ENCODE results near the gene ENPP6.
A peak's percentile ranks its signal among the peaks of the same experiment; 100 is the strongest.
"Not testable (repeated sequence)": the region's sequence is repeated elsewhere in the genome, so short reads cannot be mapped to it uniquely, and the experiment has no call there.

The ENPP6 gene

DNA sequence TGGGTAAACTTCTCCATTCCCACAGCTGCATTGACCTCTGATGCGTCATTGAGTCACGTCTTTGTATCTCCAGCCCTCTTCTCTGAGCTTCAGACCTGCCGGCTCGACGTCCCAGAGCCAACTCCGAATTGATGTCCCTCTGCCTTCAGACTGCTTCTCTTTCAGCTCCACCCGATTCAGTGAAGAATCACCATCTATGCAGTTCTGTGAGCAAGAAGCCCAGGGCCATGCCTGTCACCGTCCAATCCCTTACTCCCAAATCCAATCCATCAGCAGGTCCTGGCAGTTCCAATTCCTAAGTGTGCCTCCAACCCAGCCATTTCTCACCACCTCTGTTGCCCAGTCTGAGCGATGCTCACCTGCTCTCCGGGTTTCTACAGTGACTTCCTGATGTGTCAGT is 70.7 kb downstream of the ENPP6 start:
- no peak for DNase-seq

DNA sequence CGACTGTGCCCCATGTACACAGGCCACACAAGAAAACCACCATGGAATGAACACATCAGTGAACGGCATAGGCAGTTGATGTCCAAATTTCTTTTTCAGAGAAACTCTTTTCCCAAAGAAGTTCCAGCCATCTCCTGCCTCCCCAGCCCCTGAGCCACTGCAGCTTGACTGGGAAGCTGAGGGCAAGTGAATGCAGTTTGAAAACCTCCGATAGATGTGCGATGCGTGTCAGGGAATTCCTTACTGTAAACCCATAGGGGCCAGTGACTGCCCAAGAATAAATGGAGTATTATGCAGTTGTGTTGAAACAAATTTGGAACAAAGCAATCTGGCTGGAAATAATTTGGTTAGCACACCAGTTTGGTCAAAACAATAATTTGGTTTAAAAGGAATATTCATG is 72.1 kb downstream of the ENPP6 start:
- no peak for DNase-seq

DNA sequence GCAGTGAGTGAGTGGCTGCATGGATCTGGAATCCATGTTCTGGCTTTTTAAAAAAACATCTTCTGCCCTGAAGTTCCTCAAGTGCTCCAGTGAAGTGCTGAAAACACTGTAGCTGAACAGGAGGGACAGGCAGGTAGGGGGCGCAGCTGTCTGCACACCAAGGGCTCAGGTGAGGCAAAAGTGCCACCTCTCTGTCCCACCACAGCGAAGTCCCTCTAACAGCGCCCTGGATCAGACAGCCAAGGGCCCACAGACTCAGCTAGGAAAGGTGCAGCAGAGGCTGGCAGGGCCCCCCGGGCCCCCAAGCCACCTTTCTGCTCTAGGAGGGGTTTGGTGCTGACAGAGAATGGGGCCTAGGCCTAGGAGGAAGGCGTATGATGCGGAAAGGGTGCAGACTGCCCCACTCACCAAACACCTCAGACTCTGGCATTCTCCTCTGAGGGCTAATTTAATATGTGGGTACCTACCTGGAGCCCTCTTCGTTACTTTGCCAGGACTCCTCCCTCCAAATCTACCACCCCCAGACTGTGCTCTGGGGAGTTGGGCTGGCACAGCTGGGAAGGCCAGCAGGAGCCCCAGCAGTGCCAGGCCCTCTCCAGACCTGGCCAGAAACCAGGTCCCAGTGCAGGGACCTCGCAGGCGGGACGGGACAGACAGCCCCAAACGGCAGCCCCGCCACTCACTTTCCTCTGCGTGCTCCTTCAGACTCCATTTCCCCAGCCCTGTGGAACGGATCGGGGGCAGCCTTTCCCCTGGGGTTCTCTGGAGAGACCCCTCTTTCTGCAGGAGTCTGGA is 73.7 kb downstream of the ENPP6 start:
- no peak for DNase-seq

DNA sequence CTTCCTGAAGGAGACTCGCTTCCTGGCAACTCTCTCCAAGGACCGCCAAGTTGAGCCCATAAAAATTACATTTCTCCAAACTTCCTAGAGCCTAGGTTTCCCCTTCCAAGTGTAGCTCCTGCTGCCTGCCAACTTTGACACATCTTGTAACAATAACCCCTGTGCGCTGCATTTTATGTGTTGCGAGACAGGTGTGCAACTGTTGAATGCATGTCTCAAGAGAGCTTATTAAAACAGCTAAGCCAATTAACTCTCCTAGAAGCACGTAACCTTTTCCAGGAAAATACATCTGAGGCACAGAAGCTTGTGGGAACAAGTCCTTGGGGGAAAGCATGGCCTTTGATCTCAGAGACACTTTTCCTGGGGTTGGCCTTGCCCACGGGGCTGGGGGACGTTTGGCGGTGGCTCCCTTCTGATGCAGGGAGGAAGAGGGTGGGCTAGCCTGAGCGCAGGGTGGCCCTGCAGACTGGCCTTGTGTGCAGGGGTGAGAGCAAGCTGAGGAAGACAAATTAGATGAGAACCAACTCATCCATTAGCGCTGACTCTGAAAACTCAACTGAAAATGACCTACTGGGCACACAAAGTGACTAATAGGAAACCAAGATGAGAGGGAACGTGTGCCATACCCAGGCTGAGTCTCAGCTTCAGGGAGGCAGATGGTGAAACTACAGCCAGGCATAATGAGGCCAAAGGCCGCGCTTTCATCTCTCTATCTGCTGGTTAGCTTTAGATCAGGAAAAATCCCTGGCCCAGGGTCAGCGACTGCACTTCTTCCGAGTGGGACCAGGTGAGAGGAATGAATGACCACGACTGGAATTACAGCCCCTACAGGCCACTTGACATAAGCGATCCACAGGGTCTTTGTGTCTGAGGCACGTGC is 75.3 kb downstream of the ENPP6 start:
- DNase-seq: no peak

DNA sequence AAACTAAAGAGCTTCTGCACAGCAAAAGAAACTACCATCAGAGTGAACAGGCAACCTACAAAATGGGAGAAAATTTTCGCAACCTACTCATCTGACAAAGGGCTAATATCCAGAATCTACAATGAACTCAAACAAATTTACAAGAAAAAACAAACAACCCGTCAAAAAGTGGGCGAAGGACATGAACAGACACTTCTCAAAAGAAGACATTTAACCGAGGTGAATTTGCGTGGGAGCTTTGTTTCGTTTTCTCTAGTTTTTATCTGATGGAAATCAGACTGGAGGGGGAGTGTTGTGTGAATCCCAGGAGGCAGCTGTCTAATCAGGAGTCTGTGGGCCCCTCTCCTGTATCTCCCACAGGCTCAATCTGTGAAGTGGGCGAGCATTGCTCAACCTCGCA is 76.8 kb downstream of the ENPP6 start:
- DNase-seq: not testable (repeated sequence)

DNA sequence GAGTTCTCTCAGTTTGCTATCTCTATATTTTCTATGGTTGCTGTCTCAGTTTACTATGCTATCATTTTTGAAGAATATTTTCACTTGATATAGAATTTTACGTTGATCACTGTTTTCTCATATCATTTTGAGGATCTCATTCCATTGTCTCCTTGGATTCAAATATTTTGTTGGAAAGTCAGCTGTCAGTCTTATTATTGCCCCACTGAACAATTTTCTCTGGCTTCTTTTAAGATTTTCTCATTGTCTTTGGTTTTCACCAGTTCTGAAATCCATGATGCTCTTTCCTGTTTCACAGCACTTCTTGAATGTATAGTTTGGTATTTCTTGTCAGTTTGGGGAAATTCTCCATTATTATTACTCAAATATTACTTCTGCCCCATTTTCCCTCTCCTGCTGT is 81.1 kb downstream of the ENPP6 start:
- DNase-seq: no peak

DNA sequence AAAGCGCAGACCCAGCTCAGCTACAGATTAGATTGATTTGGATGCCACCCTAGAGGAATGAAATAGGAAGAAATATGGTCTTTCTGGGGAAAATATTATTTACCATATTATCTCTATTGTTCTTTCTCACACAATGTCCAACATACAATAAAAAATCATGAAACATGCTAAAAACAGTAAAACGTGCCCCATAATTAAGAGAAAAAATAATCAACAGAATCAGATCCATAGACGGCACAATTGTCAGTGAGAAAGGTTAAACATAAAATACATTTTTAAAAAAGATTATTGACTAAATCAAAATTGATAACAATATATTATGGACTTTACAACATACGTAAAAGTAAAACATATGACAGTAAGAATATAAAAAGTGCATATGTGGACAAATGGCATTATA is 90.9 kb downstream of the ENPP6 start:
- DNase-seq: no peak

DNA sequence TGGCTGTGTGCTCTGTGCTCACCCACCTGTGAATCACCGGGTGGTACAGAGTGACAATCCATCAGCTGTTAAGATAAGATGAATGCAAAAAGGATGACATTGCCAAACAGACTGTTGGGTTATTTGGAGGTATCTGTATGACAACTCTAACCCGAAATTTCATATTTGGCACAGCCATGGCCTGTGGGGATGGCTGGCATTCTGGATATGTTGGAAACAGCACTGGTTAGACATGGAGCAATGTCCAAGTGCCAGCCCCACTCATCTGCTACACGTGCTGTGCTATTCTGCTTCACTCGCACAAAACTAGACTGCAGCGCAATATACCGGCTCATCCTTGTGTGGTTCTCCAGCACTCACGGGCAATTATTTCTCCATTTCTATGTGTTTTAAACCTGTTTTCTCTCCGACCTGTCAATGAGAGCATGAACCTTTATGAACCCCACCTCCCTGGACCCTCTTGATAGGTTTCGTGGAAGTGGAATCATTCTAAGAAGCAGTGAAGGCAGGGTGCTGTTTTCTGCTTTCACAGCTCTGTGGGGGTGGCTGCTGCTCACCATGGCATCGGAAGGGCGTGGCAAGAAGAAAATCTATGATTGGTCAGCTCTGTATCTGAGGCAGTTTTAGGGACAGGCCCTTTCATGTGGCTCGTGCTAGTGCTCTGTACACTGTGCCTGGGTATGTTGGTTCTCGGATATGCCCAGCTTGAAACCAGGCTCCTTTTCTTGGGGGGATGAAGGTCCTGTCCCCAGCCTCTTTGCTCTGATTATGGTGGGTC is 94.9 kb downstream of the ENPP6 start:
- no peak for DNase-seq

DNA sequence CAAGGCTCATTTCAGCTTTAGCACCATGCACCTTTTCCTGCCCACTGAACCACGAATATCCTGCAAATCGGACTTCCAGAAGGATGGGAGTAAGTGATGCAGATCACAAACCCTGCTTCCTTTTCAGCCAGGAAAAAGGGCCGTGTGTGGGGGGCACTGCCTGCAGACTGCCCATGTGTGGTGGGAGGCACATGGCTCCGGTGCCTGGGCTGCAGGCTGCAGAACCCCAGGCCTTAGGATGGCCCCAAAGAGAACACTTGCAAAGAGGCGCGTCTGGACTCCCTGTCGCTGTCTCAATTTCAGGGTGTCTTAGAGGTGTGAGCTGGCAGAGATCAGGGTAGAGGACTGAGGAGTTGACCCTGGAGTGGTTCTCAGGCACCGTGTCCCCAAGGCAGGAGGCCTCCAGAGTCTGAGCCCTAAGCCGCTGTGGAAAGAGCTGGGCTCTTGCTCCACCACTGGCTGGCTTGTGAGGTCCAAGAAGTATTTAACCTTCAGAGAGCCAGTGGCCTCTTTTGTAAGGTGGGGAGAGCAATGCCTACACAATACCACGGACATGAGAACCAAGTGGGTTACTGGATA is 97.0 kb downstream of the ENPP6 start:
- DNase-seq: no peak

DNA sequence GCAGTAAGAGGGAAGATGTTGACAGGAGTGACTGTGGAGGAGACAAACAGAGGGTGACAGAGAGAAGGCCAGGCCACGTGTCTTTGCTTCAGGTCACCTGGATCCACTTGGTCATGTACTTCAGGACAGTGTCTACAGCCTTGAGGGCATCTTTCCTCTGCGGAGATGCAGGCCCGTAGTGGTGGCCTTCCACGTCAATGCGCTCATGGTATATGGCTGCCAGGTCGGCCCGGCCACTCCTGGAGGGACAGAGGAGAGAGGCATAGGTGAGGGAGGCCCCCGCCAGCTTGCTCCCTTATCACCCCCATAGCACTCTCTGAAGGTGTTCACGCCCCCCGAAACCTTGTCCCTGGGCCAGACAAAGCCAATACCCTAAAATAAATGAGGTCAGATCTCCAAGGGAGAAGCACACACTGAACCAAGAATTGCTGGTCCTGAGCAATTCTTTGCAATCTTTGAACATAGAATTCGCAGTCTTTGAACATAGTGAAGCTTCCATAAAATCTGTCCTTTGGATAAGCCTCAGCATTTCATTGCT is 99.9 kb downstream of the ENPP6 start:
- no peak for DNase-seq

DNA sequence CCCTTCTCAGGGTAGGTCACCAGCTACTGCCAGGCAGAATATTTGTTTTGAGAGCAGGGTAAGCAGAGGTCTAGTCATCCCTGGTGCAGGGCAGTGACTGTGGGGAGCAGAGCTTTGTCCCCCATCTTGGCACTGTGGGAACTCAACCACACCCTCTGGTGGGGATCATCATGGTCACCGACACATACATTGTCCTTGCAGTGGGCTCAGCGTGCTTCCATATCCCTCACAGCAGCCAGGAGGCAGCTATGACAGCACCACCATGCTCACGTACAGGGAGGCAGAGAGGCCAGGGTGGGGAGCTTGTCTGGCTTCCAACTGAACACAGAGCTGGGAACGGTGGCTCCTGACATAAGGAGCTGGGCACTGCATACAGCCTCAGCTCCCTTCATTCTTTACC is 102.3 kb downstream of the ENPP6 start:
- DNase-seq: no peak

DNA sequence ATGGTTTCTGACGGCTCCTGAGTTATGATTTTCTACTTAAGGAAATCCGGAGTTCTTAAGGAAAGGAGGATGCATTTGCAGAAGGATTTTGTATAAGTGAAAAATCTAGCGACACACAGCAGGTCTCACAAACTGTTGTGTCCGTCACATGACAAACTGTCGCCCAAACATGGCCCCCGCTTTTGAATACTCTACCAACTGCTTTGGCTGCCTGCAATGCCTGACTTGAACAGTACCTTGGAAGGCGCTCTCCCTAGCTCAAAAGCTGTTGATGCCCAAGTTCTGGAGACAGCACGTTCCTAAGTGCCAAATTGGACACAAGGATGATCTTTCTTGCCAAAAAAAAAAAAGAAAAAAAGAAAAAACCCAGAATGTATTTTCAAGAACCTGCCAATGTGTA is 103.2 kb downstream of the ENPP6 start:
- DNase-seq: peak; percentile 5

DNA sequence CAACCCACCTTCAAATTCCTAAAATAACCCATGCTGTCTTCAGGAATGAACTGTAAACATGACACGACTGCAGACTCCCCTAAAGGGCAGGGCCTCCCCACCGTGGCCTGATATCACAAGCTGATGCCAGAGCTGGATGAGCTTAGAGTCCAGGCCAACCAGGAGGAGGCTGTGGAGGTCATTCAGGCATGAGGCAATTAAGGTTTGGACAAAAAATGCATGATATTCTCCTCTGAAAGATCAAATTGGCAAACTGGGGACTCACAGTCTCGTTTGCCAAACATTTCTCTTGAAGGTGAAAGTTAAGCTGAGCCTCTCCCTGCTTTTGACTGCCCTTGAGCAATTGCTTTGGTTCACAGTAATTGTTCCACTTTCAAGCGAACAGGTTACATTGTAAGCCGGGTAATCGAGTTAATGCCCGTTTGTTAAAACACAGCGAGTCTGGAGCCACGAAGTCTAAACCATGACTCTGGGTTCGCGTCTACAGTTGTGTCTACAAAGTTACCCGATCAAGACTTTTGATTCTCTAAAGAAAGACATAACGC is 105.6 kb downstream of the ENPP6 start:
- DNase-seq: no peak

DNA sequence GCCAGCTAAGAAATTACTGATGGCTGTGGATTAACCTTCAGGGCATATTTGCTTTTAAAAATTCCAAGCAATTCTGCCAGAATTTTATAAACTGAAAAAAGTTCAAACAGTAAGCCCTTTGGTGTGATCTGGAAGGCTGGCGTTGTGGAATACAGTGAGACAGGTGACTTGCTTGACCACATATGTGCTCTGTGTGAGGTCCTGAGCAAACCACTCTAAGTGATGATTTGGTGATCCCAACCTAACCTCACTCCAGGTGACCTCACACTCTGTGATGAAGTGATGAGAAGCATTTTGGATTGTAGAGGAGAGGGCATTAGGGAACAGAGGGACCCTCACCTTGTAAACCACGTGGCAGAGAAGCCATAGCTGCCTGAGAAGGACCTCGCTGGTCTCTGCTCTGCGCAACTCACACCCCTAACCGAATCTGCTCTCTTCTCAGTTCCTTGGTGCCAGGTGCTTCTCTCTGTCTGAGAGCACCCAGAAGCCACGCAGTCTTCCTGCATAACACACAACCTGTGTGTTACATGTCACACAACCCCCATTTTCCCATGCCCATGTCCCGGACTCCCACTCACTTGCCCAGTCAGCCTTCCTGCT is 106.3 kb downstream of the ENPP6 start:
- no peak for DNase-seq

DNA sequence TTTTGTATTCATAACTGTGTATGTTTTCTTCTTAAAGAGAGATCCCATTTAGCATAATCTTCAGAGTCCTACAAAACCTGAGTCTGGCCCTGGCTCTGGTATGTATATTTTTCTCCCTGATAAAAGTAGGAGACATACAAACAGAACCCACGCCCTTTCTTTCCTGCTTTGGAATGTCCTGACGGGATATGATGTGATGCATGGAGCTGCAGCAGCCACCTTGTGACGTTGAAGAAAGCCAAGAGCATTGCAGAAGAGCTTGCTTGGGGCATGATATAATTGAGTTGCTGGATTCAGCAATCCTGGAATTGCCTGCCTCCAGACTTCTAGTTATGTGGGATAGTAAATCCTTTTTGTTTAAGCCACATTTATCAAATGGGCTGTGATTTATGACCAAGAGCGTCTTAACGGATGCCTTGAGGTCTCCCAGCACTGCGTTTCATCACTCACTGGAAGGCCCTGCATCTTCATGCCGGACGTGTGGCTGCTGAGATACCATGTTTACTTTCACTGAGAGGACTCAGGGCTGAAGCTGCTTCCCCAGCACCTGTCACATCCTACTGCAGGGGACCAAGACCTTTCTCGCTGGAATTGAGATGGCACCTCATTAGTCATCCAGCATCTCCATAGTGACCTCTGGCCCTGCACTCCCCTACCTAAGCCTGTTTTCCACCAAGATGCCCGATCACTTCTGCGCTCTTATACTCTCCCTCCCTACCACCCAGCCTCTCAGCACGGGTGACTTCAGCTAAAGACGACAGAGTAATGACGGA is 107.0 kb downstream of the ENPP6 start:
- DNase-seq: no peak

DNA sequence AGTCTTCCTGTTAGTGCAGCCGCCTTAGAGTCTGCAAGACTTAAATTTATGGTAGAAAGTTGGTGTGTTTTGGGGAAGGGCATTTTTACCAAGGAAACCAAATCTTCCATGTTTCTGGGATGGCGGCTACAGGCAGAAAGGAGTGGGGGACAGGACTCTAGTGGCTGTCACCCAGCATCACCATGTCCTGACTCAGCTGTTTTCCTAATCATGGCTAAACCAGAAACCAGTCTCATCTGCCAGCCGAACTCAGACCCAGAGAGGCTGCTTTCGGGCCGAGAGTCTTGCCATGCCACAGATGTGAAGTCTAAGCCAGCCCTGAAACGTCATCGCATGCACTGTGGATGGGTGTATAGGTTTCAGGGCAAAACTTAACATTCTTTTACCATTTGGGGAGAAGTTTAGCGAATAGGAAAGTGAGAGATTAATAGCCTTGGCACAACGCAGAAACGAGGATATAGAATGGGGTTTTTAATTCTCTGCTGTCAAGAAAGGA is 109.6 kb downstream of the ENPP6 start:
- no peak for DNase-seq

DNA sequence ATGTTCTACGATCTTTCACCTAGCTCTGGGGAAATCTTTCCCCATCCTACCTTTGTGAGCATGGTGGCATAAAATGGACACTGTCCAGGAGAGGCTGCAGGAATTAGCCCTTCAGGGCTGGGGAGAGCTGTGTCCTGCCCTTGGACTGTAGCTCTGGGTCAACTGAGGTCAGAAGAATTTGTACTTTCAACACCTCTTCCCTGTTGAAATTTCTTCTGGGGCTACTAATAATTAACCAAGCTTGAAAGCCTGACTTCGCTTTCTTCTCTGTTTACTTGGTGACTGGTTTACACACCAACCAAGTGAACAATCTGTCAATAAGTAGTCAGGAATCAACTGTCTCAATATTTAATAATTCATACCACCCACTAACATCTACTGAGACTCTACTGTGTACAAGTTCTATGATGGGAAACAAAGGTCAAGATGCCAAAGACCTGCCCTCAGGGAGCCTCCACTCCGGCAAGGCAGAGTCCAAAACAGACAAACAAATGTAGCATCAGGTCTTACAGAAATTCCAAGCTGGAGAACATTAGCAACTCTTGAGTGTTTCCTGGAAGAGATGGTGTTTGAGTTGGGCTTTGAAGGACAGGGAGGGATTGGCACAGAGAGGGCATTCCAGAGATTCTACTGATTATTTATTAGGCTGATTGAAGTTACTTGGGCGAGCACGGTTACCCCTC is 113.1 kb downstream of the ENPP6 start:
- DNase-seq: no peak

DNA sequence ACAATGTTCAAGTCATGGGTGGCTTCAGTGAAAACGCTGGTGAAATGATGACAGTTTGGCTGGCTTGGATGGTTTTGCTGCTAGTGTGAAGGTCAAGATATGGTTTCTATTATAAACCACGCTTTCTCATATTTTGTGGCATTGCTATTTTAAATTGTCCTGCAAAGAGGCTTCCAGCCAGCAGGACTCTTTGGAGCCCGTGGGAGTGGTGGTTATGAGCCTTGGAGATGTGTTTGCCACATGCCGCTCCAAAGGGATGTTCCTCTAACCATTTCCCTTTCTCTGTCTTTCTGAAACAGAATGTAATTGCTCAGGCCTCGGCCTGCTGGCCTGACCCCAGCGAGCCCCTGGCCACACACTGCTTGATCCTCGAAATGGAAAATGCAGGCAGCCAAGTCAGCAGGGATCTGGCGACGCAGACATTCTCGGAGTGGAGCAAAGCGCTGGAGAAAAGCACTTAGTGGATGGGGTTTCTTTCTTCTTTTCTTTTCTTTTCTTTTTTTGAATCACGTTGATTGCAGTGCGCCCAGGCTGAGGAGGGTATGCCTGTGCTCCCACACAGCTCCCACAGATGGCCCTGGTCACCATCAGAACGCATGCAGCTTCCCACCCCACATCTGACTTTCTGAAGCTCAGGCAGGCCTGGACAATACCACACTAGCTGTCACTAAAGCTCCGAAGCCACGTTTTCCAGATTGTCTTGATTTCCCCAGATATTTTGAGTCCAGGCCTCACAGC is 114.0 kb downstream of the ENPP6 start:
- no peak for DNase-seq

DNA sequence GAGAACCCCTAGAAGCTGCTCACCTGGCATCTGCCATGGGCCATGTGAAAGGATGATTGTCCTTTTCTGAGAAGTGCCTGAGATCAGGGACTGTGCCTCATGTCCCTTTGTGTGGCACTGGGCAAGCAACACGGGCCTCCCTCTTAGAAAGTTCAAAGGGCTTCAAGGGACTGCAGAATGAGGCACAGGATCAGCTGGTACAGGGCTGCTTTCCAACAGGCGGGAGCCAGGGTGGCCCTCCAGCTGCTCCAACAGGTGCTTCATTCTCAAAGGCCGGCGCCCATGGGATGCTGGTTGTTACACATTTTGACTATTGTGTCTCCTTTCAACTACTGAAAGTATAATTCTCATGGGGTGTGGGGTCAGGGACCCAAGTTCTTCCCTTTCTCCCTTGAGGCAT is 114.7 kb downstream of the ENPP6 start:
- DNase-seq: no peak

DNA sequence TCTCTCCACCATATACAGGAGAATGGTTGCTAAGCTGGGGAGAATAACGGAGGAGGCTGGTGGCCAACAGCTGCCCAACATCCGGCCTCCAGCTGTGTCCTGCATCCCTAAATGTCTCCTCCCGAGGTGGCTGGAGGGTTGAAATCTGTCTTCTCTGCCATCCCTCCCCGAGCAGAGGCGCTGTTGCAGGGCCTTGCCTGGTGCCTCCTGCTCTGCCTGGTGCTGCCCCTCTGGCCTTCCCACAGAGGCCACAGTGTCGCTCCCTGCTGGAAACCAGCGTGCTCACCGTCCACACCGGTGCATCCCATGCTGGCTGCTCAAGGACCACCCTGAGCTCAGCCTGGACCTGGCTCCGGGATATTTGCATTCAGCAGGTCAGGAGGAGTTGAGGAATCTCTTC is 115.2 kb downstream of the ENPP6 start:
- no peak for DNase-seq
